H9 (cell line): ENCODE data around the gene CAMTA1. TPM values are rescaled to one million over a fixed set of nuclear protein-coding genes. Genes with fewer than 3 reads are reported as not detected.

Experiments used
- DNase-seq: peaks from one replicate; pipeline ENCODE4 v3.0.0-alpha.2; 2017
- H2AFZ ChIP-seq: one replicate; pipeline ENCODE4 v1.6.1; 2013; ENCODE audit warnings: mild to moderate bottlenecking, low read length, control low read depth, moderate library complexity
- H2AK5ac ChIP-seq: 2 replicates; pipeline ENCODE4 v1.6.1; 2013; ENCODE audit warnings: low read length, control low read depth, mixed read lengths; ENCODE audit not compliant: insufficient read length
- H2BK120ac ChIP-seq: one replicate; pipeline ENCODE4 v1.6.1; 2013; ENCODE audit warnings: low read depth, mild to moderate bottlenecking, low read length, control low read depth, inconsistent platforms; ENCODE audit not compliant: poor library complexity, severe bottlenecking
- H2BK12ac ChIP-seq: 2 replicates; pipeline ENCODE4 v1.6.1; 2013; ENCODE audit warnings: low read length, control low read depth, mixed read lengths, low read depth; ENCODE audit not compliant: insufficient read length
- H2BK15ac ChIP-seq: 2 replicates; pipeline ENCODE4 v1.6.1; 2013; ENCODE audit warnings: low read depth, low read length, control low read depth
- H2BK20ac ChIP-seq: one replicate; pipeline ENCODE4 v1.6.1; 2013; ENCODE audit warnings: low read depth, mild to moderate bottlenecking, low read length, control low read depth, inconsistent platforms; ENCODE audit not compliant: poor library complexity, severe bottlenecking
- H2BK5ac ChIP-seq: 2 replicates; pipeline ENCODE4 v1.6.1; 2013; ENCODE audit warnings: low read length, control low read depth, mixed read lengths; ENCODE audit not compliant: insufficient read length
- H3K14ac ChIP-seq: 2 replicates; pipeline ENCODE4 v1.6.1; 2013; ENCODE audit warnings: low read length, control low read depth; ENCODE audit not compliant: insufficient read depth
- H3K18ac ChIP-seq: 2 replicates; pipeline ENCODE4 v1.6.1; 2013; ENCODE audit warnings: low read depth, mild to moderate bottlenecking, mixed read lengths, low read length, control low read depth; ENCODE audit not compliant: insufficient read length
- H3K23ac ChIP-seq: 2 replicates; pipeline ENCODE4 v1.6.1; 2013; ENCODE audit warnings: low read length, control low read depth, mixed read lengths, low read depth; ENCODE audit not compliant: insufficient read length
- H3K23me2 ChIP-seq: 2 replicates; pipeline ENCODE4 v1.6.1; 2013; ENCODE audit warnings: low read depth, mild to moderate bottlenecking, mixed read lengths, low read length, control low read depth; ENCODE audit not compliant: insufficient read length, poor library complexity, severe bottlenecking
- H3K27ac ChIP-seq: 2 replicates; pipeline ENCODE4 v1.5.1; 2013; ENCODE audit warnings: low read length, control low read depth, mixed read lengths, low read depth; ENCODE audit not compliant: insufficient read length
- H3K27me3 ChIP-seq: 2 replicates; pipeline ENCODE4 v1.6.1; 2013; ENCODE audit warnings: low read length, control low read depth, inconsistent platforms; ENCODE audit not compliant: insufficient read depth
- H3K4ac ChIP-seq: 2 replicates; pipeline ENCODE4 v1.6.1; 2013; ENCODE audit warnings: low read depth, mild to moderate bottlenecking, control low read depth, inconsistent platforms, low read length, moderate library complexity
- H3K4me1 ChIP-seq: 2 replicates; pipeline ENCODE4 v1.6.1; 2013; ENCODE audit warnings: low read length, control low read depth, inconsistent platforms; ENCODE audit not compliant: insufficient read depth
- H3K4me2 ChIP-seq: 2 replicates; pipeline ENCODE4 v1.6.1; 2013; ENCODE audit warnings: low read length, control low read depth, mixed read lengths; ENCODE audit not compliant: insufficient read length, insufficient read depth
- H3K56ac ChIP-seq: 2 replicates; pipeline ENCODE4 v1.6.1; 2013; ENCODE audit warnings: low read depth, mild to moderate bottlenecking, mixed read lengths, low read length, control low read depth; ENCODE audit not compliant: insufficient read length
- H3K79me1 ChIP-seq: 2 replicates; pipeline ENCODE4 v1.6.1; 2013; ENCODE audit warnings: low read depth, mild to moderate bottlenecking, moderate library complexity, low read length, control low read depth, inconsistent platforms; ENCODE audit not compliant: insufficient read depth, poor library complexity, severe bottlenecking
- H3K79me2 ChIP-seq: 2 replicates; pipeline ENCODE4 v1.6.1; 2013; ENCODE audit warnings: low read length, control low read depth, inconsistent platforms; ENCODE audit not compliant: insufficient read depth
- H3K9ac ChIP-seq: 2 replicates; pipeline ENCODE4 v1.6.1; 2013; ENCODE audit warnings: low read length, control low read depth, mixed read lengths; ENCODE audit not compliant: insufficient read length; ENCODE audit errors: extremely low read depth
- H3K9me3 ChIP-seq: one replicate; pipeline ENCODE4 v1.6.1; 2013; ENCODE audit warnings: low read depth, low read length, inconsistent platforms; ENCODE audit not compliant: control insufficient read depth
- H3T11ph ChIP-seq: one replicate; pipeline ENCODE4 v1.6.1; 2013; ENCODE audit warnings: mild to moderate bottlenecking, low read length, control low read depth, inconsistent platforms
- H4K20me1 ChIP-seq: one replicate; pipeline ENCODE4 v1.6.1; 2013; ENCODE audit not compliant: control insufficient read depth, insufficient read length, insufficient read depth
- H4K5ac ChIP-seq: 2 replicates; pipeline ENCODE4 v1.6.1; 2013; ENCODE audit warnings: low read depth, mild to moderate bottlenecking, mixed read lengths, low read length, control low read depth; ENCODE audit not compliant: insufficient read length
- H4K8ac ChIP-seq: replicated peaks from 2 replicates; pipeline ENCODE4 v1.6.1; 2013; ENCODE audit warnings: low read length, control low read depth, mixed read lengths, low read depth; ENCODE audit not compliant: insufficient read length
- H4K91ac ChIP-seq: 2 replicates; pipeline ENCODE4 v1.6.1; 2013; ENCODE audit warnings: low read depth, mild to moderate bottlenecking, moderate library complexity, mixed read lengths, low read length, control low read depth; ENCODE audit not compliant: insufficient read length
- H3K27ac Mint-ChIP-seq, 3 experiments: 2 replicates in 2 of 3; 3 replicates in 1 of 3; pipeline ENCODE4 v1.8.0; 2020 to 2021; ENCODE audit warnings: mixed read lengths in 3 of 3, mild to moderate bottlenecking in 1 of 3, moderate library complexity in 1 of 3
- H3K27me3 Mint-ChIP-seq: 2 replicates; pipeline ENCODE4 v1.8.0; 2021; ENCODE audit warnings: low read depth, mild to moderate bottlenecking, moderate library complexity, mixed read lengths
- H3K36me3 Mint-ChIP-seq, 3 experiments: 2 replicates in 2 of 3; 3 replicates in 1 of 3; pipeline ENCODE4 v1.8.0; 2020 to 2021; ENCODE audit warnings: low read depth in 3 of 3, mixed read lengths in 3 of 3; ENCODE audit not compliant: insufficient read depth in 1 of 3
- H3K4me1 Mint-ChIP-seq, 2 experiments: 2 replicates each; pipeline ENCODE4 v1.8.0; 2020; ENCODE audit warnings: mixed read lengths in 2 of 2
- H3K4me3 Mint-ChIP-seq, 2 experiments: 2 replicates in 1 of 2; 3 replicates in 1 of 2; pipeline ENCODE4 v1.8.0; 2020 to 2021; ENCODE audit warnings: mild to moderate bottlenecking in 2 of 2, mixed read lengths in 2 of 2, moderate library complexity in 1 of 2
- H3K9me3 Mint-ChIP-seq, 2 experiments: 2 replicates in 1 of 2; 3 replicates in 1 of 2; pipeline ENCODE4 v1.8.0; 2020; ENCODE audit warnings: mild to moderate bottlenecking in 2 of 2, mixed read lengths in 2 of 2, moderate library complexity in 1 of 2
- WGBS: extraction: QIAGEN DNeasy Blood & Tissue Kit; methylation state at CpG from one replicate; pipeline ENCODE4 v1.1.7; 2013; ENCODE audit warnings: missing lambda C conversion rate, low lambda C conversion rate, mixed read lengths; ENCODE audit not compliant: insufficient read length; ENCODE audit errors: extremely low coverage; 5-methylcytosine and 5-hydroxymethylcytosine counted together
- total RNA-seq: library from RNA; stranded (reverse); gene quantifications from 2 replicates; pipeline ENCODE4 v1.2.1, GENCODE V29; 2021
- TF ChIP-seq, protein P1 (sequence below): fragments of 200-600 bp; sonication (generic); conservative IDR thresholded peaks from 3 replicates; pipeline ENCODE4 v1.8.0; 2021; ENCODE audit warnings: antibody characterized with exemption, mild to moderate bottlenecking

CAMTA1 gene
- total RNA-seq, 1 experiment from 2014 or later, result 115 TPM

DNA sequence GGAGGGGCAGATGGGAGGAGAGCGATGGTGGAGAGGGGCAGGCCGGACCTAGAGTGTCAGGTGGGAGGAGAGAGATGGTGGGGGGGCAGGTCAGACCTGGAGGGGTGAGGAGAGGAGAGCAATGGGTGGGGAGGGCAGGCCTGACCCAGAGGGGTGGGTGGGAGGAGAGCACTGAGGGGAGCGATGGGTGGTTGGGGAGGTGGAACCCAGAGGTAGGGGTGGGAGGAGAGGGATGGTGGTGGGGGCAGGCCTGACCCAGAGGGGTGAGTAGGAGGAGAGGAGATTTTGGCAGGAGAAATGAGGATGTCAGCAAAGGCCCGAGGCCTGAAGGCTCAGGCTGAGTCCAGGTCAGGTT lies 828.6 kb downstream of the CAMTA1 start:
- no peaks in the 10 kb centered on the region for H3K23me2 ChIP-seq
- H3K4ac ChIP-seq, result no peak overlapping the region
- no CpG with 5 or more reads among the region's 4 CpGs for WGBS
- no peak overlapping the region for H3K4me2 ChIP-seq
- no peak overlapping the region for H3K4me3 Mint-ChIP-seq
- H2BK20ac ChIP-seq, result no peak overlapping the region
- no peaks in the 10 kb centered on the region for H3K27me3 ChIP-seq
- H3K27me3 Mint-ChIP-seq, result no peaks in the 10 kb centered on the region
- H2AK5ac ChIP-seq, result no peak overlapping the region
- no peak overlapping the region for H2AFZ ChIP-seq
- no peak overlapping the region for H2BK120ac ChIP-seq
- H3K27ac Mint-ChIP-seq, result no peak overlapping the region
- H3K14ac ChIP-seq, result no peak overlapping the region
- H4K8ac ChIP-seq, result no peak overlapping the region
- H3K9ac ChIP-seq, result no peak overlapping the region
- H3K18ac ChIP-seq, result no peak overlapping the region
- H3K79me2 ChIP-seq, result no peaks in the 10 kb centered on the region
- H4K20me1 ChIP-seq, result peaks cover 2% of the 10 kb centered on the region
- H3K79me1 ChIP-seq, result no peaks in the 10 kb centered on the region
- no peak overlapping the region for H2BK15ac ChIP-seq
- H3K4me1 ChIP-seq, result peaks cover under 1% of the 10 kb centered on the region; the same call in 1 of the 2 replicates
- H4K91ac ChIP-seq, result no peak overlapping the region
- H3K4me1 Mint-ChIP-seq, result peaks cover 13 to 16% of the 10 kb centered on the region in 2 experiments
- no peak overlapping the region for H2BK5ac ChIP-seq
- no peak overlapping the region for H4K5ac ChIP-seq
- H3K23ac ChIP-seq, result no peak overlapping the region
- DNase-seq, result no peak
- H3K27ac ChIP-seq, result no peak overlapping the region
- H3T11ph ChIP-seq, result no peak overlapping the region
- TF ChIP-seq, protein P1, sequence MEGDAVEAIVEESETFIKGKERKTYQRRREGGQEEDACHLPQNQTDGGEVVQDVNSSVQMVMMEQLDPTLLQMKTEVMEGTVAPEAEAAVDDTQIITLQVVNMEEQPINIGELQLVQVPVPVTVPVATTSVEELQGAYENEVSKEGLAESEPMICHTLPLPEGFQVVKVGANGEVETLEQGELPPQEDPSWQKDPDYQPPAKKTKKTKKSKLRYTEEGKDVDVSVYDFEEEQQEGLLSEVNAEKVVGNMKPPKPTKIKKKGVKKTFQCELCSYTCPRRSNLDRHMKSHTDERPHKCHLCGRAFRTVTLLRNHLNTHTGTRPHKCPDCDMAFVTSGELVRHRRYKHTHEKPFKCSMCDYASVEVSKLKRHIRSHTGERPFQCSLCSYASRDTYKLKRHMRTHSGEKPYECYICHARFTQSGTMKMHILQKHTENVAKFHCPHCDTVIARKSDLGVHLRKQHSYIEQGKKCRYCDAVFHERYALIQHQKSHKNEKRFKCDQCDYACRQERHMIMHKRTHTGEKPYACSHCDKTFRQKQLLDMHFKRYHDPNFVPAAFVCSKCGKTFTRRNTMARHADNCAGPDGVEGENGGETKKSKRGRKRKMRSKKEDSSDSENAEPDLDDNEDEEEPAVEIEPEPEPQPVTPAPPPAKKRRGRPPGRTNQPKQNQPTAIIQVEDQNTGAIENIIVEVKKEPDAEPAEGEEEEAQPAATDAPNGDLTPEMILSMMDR, result no peak
- H3K36me3 Mint-ChIP-seq, result no peaks in the 10 kb centered on the region
- H3K56ac ChIP-seq, result no peak overlapping the region
- H2BK12ac ChIP-seq, result no peak overlapping the region
- H3K9me3 Mint-ChIP-seq, result 0 out of 5 replicates have a peak, but pooled peaks cover 0 to 4% of the 10 kb centered on the region in 2 experiments
- no peaks in the 10 kb centered on the region for H3K9me3 ChIP-seq
